GM21447 (cell line): Measurements from ENCODE around the gene VPS29.
"Not testable (repeated sequence)": the region's sequence is repeated elsewhere in the genome, so short reads cannot be mapped to it uniquely, and the experiment has no call there.

ENCODE experiments used
- ATAC-seq: cut with Tn5 transposase; IDR thresholded peaks from one replicate; pipeline ENCODE4 v1.9.1; 2021; ENCODE audit not compliant: unreplicated experiment

Gene VPS29

GRCh38 chr12:110528277-110528839 lies 26.4 kb upstream of the VPS29 start:
- no peak for ATAC-seq

DNA sequence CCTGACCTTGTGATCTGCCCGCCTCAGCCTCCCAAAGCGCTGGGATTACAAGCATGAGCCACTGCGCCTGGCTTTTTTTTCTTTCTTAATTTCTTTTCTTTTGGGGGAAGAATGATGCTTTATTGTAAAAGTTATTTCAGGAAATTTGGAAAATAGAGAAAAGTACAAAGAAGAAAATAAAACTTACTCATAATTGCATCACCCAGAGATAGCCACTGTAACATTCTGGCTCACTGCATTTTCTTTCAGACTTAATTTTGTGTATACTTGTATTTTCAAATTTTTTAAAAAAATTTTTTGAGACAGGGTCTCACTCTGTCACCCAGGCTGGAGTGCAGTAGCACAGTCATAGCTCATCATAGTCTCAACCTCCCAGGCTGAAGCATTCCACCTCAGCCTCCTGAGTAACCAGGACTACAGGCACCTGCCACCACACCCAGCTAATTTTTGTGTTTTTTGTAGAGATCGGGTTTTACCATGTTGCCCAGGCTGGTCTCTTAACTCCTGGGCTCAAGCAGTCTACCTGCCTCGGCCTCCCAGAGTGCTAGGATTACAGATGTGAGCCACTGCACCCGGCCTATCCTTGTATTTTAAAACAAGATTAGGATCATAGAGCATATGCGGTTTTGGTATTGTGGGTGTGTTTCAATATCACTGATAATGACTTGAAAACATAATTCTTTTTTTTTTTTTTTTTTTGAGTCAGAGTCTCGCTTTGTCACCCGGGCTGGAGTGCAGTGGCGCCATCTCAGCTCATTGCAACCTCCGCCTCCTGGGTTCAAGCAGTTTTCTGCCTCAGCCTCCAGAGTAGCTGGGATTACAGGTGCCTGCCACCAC lies 19.2 kb upstream of the VPS29 start:
- not testable (repeated sequence) for ATAC-seq

DNA sequence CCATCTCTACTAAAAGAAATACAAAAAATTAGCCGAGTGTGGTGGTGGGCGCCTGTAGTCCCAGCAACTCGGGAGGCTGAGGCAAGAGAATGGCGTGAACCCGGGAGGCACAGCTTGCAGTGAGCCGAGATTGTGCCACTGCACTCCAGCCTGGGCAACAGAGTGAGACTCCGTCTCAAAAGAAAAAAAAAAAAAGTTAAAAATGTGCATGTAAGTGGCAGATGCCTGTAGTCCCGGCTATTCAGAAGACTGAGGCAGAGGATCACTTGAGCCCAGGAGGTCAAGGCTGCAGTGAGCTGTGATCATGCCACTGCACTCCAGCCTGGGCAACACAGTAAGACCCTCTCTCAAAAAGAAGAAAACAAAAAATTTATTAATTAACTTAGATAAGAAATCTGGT lies 16.1 kb upstream of the VPS29 start:
- not testable (repeated sequence) for ATAC-seq

DNA sequence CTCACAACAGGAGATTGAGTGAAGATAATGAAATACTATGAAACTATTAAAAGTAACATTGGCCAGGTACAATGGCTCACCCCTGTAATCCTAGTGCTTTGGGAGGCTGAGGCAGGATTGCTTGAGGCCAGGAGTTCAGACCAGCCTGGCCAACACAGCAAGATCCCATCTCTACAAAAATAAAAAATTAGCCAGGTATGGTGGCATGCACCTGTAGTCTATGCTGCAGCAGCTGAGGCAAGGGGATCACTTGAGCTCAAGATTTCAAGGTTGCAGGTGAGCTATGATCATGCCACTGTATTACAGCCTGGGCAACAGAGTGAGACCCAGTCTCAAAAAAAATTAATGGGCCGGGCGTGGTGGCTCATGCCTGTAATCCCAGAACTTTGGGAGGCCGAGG lies 15.1 kb upstream of the VPS29 start:
- ATAC-seq = no peak

DNA sequence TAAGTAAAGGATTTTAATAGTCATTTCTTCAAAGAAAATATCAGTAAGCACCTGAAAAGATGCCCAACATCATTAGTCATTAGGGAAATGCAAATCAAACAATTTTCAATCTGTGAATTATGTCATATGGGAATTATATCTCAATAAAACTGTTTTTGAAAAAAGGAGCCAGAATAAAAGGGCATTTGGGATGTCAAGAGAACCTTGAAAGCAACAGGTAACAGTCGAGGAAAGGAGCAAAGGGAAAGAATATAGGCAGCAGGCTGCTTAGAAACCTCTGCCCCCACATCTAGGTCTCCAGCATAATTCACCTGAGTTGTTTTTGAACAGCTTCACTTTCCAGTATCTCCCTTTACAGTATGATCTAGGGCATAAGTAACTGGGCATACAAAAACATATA lies 12.5 kb upstream of the VPS29 start:
- ATAC-seq = no peak

DNA sequence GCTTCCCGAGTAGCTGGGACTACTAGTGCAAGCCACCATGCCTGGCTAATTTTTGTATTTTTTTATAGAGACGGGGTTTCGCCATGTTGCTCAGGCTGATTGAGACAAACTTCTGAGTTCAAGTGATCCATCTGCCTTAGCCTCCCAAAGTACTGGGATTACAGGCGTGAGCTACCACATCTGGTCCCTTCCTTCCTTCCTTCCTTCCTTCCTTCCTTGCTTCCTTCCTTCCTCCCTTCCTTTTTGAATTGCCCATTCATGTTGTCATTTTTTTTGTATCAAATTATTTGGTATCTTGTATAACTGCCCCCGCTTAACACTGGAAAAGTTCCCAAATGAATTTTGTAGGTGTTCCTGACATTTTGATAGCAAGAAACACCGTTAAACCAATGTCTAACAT lies 11.9 kb upstream of the VPS29 start:
- ATAC-seq = no peak

- no peak for ATAC-seq
These were observed 6.2 kb upstream of the VPS29 start for GRCh38 chr12:110508071-110508586.

DNA sequence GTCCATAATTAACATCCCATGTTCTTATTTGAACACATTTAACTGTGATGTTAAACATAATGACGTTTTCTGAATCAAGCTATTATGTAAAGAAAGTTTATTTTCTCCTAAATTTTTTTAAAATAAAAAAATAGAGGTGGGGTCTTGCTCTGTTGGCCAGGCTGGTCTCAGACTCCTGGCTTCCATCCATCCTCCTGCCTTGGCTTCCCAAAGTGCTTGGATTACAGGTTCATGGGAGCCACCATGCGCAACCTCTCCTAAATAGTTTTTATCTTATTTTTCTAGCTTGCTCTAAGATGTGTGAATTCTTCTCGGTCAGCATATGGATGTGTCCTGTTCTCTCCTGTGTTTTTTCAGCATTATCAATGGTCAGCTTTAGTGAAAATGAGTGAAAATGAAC lies 3.4 kb upstream of the VPS29 start:
- ATAC-seq = no peak

DNA sequence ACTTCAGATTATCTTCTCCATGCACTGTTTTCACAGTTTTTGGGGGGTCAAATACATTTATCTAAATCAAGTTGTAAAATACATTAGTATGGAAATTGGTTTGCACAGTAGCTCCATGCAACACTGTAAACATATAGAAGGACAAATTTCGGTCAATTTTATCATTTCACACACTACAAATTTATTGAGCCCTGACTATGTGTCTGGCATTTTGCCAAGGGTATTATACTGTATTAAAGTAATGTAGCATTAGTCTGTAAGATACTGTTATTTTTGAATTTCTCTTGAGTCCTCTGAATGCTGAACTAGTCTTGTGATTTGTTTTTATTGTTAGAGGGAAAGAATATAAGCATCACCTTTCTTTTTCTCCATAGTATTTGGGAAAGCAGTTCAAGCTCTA lies 1.5 kb upstream of the VPS29 start:
- no peak for ATAC-seq

DNA sequence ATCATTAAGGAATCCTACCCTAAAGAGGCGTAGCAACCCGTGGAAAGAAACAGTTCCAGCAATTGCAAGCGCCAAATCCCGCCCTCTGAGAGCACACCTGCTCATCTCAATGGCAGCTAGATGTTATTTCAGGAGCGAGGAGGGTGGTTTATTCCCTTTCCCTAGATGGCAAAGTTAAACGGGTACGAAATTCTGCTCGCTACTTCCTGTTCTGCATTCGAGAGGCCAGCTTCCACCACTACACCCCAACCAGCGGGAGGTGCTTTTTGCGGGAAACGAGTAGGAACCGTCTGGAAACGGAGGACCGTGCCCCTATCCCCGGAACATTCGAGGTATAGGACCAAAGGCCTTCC lies 536 bp downstream of the VPS29 start:
- peak; percentile 21 for ATAC-seq

DNA sequence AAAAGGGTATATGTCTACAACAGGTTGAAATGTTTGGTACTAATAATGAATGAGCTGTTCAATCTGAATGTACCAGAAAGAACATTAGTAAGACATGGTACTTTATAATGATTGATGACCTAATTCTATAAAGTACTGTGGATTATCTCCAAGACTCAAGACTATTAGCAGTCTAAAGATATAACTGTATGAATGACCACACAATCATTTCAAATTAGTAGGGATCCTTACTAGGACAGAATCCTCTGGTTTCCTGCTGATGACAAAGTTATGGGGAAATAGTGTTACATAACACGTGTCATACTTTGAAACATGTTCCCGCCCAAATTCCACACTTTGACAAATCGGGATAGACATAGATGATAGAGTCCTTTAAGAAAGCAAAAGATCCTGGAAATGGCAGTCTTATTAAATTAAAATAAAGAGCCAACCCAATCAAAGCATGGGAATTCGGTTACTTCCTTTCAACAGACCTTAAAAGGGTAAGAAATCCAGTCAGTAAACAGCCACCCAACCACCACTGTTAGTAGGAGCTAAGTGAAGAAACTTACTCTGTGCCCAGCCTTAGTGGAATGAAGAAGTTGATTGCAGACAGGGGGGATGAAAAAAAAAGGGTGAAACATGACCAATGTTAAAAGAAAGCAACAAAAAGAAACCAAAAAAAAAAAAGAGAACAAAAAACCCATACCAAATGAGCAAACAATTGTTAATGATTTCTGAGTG lies 2.8 kb downstream of the VPS29 start:
- ATAC-seq = no peak

GRCh38 chr12:110475426-110475825 lies 26.5 kb downstream of the VPS29 start:
- ATAC-seq = no peak

DNA sequence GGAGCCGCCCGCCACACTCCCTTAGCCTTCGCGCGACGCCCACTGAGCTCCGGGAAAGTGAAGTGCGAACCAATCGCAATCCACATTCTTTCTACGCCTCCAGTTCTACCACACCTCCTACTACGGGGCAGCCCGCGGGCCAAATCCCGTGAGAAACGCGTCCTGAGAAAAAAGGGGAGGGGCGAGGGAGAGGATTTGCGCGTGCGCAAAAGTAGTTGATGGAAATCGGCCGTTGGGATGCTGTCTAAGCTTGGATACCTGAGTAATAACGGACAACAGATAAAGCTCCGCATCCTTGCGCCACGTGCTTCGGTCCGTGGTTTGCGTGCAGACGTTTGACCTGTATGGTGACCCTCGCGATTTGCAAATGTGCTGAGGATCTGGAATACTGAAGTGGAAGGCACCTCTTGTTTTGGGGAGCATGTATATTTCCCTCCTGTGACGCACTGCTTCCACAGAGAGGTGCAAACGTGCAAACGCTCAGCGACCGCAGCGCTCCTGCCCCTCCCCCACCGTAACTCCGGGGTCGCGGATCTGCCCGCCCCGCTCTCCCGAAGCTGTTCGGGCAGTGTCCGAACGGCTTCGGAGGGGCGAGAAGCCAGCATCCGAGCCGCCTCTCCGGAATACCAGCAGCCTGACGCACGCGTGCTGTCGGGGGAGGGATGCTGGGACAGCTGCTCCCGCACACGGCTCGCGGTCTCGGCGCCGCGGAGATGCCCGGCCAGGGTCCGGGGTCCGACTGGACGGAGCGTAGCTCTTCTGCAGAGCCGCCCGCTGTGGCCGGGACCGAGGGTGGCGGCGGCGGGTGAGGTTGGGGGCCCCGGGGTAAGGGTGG lies 33.5 kb downstream of the VPS29 start, which contains the start of the genes FAM216A and GPN3:
TSS of gene FAM216A (plus strand) at position 632 of the 835 bp plus-strand sequence. CDS start at position 663, 31 bp downstream.
TSS of gene GPN3 (minus strand) at position 44 of the 835 bp plus-strand sequence. CDS start 54 bp downstream, outside the sequence.
- ATAC-seq = peak; percentile 71

GRCh38 chr12:110467847-110468213 lies 34.1 kb downstream of the VPS29 start:
- no peak for ATAC-seq

DNA sequence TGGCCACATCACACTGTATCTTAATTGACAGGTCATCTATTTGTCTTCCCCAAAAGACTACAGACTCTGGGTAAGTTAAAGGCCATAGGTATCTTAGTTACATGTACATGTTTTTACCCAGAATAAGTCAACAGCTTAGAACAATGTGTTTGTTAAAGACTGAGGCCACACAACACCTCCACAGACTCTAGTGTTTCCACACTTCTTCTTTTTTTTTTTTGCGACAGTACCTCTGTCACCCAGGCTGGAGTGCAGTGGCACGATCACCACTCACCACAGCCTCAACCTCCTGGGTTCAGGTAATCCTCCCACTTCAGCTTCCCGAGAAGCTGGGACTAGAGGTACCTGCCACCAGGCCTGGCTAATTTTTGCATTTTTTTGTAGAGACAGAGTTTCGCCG lies 35.1 kb downstream of the VPS29 start:
- no peak for ATAC-seq

DNA sequence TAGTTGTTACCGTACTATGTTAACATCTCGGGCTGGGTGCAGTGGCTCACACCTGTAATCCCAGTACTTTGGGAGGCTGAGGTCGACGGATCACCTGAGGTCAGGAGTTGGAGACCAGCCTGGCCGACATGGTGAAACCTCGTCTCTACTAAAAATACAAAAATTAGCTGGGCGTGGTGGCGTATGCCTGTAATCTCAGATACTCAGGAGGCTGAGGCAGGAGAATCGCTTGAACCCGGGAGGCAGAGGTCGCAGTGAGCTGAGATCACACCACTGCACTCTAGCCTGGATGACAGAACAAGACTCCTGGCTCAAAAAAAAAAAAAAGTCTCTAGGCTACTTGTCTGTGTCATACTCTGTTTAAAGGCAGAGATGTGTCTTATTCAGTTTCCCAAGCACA lies 36.1 kb downstream of the VPS29 start:
- ATAC-seq = not testable (repeated sequence)

GRCh38 chr12:110465024-110465423 lies 36.9 kb downstream of the VPS29 start:
- ATAC-seq = no peak

GRCh38 chr12:110461189-110461588 lies 40.7 kb downstream of the VPS29 start:
- ATAC-seq = not testable (repeated sequence)

- ATAC-seq = no peak
These were observed 43.2 kb downstream of the VPS29 start for GRCh38 chr12:110458756-110459155.

DNA sequence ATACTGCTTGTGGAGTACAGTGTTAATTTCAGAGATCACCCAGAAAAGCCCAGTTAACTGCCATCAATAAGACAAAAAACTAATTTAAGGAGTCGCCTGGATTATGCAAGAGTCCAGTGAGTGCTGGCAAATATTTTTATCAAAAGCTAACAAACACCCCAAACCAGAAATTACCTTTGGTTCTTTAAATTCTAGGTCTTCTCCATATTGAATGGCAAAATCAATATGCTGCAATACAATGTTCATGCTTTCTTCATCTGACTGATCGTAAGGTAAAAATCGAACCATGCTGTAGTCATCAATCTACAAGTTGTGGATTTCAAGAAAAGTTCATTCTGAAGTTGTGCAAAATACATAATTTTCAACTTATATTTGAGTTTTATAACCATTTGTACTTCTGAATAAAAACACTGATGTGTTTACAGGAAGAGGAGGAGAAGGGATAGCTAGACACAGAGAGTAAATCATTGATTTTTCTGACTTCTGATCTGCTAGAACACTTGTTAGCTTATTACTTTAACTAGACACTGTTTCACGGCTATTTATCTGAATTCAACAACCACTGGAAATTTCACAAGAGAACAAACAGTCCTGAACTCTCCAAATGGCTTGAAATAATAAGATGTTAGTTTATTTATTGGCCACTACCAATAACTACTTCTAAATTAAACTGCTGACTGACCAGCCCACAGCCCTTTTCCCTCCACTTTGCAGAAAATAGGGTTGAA lies 48.2 kb downstream of the VPS29 start:
- no peak for ATAC-seq
